GM15510 (cell line): ENCODE data around the gene LRRC10.

Experiments used
- POLR2A ChIP-seq: IDR thresholded peaks from 3 replicates; pipeline ENCODE4 v1.6.1; 2011; ENCODE audit warnings: borderline replicate concordance; ENCODE audit not compliant: insufficient read length; ENCODE audit errors: extremely low read depth

LRRC10 gene

DNA sequence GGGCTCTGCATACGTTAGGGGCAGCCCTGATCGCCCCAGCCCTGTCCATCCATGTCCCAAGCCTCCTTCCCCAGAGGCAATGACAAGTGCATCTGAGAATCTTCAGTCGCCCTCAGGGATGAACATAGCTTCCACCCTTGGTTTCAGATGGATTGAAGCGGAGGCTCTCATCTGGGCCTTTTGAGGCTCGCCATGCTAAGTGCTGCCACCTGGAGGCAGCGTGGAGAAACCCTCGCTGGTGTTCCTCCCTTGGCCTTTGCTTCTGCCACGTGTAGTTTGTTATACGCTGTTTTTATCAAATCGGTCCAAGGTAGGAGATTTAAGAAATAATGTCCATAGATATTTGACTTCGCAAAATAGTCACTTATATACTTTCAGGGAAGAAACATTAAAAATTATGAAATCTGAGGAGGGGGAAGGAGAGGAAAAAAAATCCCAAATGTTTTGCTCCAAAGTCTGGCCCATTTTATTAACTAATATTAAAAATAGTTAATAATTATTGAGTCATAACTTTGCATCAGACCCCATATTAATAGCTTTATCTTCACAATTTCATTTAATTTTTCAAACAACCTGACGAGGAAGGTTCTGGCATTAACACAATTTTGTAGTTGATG is 28.8 kb upstream of the LRRC10 start:
- TF ChIP-seq POLR2A: no peak

DNA sequence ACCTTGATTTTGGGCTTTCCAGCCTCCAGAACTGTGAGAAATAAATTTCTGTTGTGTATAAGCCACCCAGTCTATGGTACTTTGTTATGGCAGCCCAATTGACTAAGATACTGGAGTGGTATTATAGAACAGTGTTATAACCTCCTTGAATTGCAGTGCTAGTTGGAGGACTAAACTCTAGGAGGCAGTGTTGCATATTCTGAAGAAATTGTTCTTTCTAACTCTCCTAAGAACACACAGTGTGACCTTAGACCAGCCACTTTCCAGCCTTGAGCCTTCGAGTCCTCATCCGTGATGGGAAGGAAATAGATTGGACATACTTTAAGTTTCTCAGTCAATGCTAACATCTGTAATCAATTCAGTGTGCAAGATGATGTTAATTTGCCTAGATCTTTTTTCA is 22.4 kb upstream of the LRRC10 start:
- no peak for TF ChIP-seq POLR2A

DNA sequence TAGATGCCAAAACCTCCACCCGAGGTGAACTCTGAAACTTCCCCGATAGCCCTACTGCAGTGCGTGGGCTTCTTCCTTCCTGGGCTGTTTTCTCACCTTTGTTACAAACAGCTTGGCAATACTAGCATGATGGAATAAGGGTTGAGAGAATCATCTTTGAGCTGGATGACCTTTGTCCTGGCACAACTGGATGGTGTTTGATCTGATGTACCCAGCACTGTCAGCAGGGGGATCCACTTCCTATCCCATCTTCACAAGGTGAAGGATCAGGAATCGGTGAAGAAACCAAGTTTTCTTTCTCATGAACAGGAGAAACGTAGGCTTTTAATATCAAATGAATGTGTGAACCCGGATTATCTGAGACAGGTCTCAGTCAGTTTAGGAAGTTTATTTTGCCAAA is 19.5 kb upstream of the LRRC10 start:
- TF ChIP-seq POLR2A: no peak

DNA sequence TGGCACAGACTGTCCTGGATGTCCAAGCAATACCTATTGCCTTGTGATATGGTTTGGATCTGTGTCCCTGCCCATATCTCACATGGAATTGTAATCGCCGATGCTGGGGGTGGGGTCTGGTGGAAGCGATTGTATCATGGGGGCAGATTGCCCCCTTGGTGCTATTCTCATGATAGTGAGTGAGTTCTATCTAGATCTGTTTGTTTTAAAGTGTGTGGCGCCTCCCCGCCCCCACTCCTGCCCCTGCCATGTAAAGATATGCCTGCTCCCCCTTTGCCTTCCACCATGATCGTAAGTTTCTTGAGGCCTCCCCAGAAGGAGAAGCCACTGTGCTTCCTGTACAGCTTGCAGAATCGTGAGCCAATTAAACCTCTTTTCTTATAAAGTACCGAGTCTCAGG is 16.8 kb upstream of the LRRC10 start:
- no peak for TF ChIP-seq POLR2A

DNA sequence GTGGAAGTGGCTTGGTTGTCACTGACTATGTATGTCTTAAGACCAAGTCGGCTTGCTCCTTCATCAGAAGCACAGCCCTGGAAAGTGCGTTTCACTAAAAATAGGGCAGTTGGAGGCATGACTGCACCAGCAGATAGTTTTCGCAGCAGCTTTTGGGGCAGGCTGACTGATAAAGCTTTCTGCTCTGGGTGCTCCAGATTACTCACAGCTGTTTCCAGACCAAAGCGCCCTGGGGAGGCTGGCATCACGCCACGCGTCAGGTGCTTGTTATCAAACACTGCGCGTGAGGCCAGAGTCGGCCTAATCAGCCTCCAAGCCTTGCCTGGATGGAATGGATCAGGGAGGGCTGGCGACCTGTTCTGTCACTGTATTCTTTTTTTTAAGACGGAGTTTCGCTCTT is 13.3 kb upstream of the LRRC10 start:
- TF ChIP-seq POLR2A: no peak

DNA sequence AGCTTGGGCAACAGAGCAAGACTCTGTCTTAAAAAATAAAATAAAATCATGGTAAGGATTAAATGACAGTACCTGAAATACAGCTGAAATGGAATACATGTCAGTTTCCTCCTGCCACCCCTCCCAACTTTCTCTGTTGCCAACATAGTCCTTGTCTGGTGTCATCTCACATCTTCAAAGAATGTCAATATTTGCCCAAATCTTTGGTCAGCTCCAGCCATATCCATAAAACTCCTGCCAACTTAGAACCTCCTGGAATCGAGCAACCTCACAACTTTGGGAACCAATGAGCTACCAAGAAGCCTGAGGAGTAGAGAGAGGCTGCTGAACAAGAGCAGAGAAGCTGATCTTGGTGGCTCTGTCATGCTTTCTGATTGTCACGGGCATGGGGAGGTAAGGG is 10.8 kb upstream of the LRRC10 start:
- TF ChIP-seq POLR2A: no peak

DNA sequence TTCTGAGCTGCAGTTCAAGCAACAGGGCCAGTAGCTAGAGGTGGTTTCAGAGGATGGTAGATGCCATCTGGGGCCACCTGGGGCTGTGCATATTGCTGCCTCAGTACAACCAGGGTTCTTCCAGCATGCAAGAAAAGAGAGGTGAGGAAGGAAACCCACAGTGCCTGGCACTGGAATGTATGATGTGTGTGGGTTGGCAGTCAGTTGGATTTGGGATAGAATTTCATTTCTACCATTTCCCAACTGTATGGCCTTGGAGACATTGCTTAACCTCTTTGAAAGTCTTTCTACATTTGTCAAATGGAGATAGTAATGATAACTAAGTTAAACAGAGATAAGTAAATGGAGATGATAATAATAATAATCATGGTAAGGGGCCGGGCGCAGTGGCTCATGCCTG is 10.2 kb upstream of the LRRC10 start:
- TF ChIP-seq POLR2A: no peak

DNA sequence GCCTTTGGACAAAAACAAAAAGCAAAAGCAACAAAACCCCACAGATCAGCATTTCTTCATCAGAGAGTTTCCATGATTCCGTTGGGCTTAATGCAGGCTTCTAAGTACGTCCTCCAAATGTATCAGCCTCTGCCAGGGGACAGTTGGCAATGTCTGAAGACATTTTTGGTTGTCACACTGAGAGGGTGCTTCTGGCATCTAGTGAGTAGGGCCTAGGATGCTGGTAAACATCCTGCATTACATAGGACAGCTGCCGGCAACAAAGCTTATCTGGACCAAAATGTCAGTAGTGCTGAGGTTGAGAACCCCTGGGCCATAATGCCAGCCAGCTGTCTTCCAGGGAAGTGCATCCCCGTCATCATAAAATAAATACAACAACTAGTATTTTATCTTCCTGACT is 9.4 kb upstream of the LRRC10 start:
- TF ChIP-seq POLR2A: no peak

DNA sequence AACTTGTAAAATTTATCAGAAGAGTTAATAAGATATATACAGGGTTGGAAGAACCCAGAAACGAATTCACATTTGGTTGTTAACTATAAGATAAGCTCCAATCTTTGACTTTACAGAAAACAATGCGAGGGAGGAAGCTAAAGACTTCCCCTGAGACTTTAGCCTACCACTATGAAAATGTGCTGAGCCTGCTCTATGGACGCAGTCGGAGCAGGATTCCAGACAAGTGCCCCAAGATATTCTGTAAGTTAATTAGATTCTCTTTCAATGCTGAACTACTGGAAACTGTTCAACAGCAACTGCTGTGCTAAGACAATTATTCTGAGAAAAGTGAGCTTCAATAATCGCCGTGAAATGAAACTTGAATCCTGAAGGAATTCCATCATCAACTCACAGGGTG is 8.3 kb upstream of the LRRC10 start:
- TF ChIP-seq POLR2A: no peak

DNA sequence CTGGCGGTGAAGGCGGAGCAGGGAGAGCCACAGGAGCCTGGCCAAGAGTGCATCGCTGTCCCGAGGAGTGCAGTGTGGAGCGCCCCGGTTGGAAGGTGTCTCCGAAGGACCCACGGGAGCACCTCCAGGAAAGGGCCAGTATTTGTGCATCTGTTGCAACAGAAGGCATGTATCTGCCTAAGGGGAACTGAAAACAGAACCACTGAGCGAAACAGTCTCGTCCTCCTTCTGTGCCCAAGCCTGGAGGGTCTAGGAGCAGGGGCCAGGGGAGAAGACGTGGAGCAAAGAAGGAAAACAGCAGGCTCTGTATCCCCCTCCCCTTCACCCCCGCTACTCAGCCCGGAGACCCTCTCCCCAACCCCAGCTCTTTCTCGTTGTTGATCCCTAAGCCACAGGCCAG is 5.3 kb upstream of the LRRC10 start:
- TF ChIP-seq POLR2A: no peak

DNA sequence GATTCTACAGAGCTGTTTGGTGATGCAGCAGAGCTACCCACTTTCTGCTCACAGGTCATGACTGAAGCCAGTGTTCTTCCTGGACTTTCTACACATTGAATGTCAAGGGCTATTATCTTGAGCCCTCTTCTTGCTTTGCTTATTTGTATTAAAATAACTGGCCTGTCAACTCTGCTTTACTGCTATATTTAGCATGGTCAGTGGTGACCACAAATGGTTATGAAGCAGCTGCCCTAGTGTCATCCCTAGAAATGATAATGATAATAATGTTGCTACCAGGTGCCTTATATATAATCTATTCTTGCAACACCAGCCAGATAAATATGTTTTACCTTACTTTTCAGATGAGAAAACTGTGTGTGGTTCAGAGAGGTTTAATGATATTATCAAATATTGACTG is 2.6 kb upstream of the LRRC10 start:
- TF ChIP-seq POLR2A: no peak

DNA sequence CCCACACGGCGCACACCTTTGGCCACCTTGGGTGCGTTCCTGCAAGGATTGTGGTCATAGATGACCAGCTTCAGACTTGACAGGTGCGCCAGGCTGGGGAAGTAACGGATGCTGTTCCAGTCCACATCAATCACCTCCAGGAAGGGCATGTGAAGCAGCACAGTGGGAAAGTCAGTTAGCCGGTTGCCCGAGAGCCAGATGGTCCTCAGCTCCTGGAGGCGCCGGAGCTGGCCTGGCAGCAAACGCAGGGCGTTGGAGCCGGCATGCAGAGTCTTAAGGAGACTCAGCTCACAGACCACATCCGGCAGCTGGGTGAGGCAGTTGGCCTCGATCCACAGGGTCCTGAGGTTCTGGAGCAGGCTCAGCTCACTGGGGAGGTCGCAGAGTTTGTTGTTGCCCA is 581 bp downstream of the LRRC10 start:
- no peak for TF ChIP-seq POLR2A

DNA sequence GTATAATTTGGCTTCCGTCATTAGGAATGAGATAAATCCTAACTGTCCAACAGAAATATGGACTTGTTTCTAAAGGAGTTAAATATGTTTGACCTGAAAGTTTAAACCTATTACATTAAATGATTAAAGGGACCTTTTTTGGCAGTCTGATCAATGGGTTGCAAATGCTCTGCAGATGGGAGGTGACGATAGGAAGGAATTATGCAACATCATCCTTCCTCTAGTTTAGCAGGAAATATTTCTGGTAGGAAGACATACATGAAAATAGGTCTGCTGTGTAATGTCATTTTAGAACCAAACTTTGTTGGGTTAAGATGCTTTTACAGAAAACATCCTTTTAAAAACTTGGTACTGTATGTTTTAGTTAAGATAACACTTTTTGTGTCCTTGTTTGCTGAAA is 2.6 kb downstream of the LRRC10 start:
- no peak for TF ChIP-seq POLR2A

DNA sequence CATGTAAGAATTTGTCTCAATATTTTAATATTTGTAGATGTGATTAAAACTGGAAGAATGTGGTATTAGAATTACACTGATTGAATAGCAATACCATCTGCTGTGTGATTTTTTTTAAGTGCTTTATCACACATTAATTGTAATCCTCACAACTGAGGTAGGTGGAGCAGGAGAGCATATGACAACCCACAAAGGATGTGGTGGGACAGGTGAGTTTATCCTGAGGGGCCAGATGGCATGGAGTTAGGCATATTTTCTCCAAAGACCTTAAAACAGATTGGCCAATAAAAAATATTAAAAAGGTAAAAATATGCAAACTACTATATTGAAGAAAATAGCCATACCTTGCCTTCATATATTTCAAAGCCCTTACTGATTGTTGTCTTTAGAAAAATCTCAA is 7.8 kb downstream of the LRRC10 start:
- TF ChIP-seq POLR2A: no peak

DNA sequence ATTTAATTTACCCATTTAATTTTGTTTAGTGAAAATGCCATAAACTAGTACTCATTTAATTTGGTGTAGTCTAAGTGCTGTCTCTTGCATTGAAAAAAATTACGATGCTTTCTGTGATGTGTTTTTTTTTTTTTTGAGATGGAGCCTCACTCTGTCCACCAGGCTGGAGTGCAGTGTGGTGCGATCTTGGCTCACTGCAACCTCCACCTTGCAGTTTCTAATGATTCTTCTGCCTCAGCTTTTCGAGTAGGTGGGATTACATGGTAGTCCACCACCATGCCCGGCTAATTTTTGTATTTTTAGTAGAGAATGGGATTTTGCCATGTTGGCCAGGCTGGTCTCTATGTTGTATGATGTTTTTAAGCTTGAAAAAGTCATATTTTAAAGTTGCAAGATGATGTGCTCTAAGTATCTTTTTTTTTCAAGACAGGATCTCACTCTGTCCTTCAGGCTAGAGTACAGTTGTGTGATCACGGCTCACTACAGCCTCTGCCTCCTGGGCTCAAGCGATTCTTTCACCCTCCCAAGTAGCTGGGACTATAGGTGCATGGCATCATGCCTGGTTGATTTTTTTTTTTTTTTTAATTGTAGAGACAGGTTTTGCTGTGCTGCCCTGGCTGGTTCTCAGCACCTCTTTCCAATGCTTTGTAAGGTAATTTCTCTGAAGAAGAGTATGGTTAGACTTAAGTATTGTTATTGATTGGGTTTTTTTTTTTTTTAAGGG is 8.6 kb downstream of the LRRC10 start:
- TF ChIP-seq POLR2A: no peak

DNA sequence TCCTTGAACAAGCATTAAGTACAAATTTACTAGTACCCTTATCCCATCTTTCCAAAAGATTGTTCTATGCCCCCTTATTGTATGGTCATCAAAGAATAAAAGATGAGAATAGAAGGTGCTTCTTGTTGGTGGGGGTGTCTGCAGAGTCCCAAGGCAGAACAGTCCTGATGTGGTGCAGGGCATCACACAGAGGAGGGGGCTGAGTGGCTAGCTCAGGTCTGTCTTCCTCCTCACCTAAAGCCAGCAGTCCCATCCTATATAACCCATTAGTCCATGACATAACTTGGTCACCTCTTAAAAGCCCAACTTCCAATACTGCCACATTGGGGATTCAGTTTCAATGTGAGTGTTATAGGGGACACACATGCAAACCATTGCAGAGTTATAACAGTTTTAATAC is 9.9 kb downstream of the LRRC10 start:
- TF ChIP-seq POLR2A: no peak
